Endothelial cell of umbilical vein (primary cell): ENCODE results near the gene CLIP4.

Experiments
- MYC ChIP-seq: IDR thresholded peaks from one replicate; pipeline ENCODE4 v1.6.1; 2011; ENCODE audit warnings: mild to moderate bottlenecking, low read depth, low read length
- POLR2A ChIP-seq: IDR thresholded peaks from 2 replicates; pipeline ENCODE4 v1.6.1; 2012; ENCODE audit warnings: low read depth, mild to moderate bottlenecking, control low read depth, low read length
- TF ChIP-seq, protein P1 (sequence below), 2 donors: IDR thresholded peaks; 1 replicate in 1 of 2; 2 replicates in 1 of 2; pipeline ENCODE4 v1.5.1; 2011; ENCODE audit warnings: low read length in 2 of 2, mild to moderate bottlenecking in 2 of 2, moderate library complexity in 2 of 2, control low read depth in 1 of 2, inconsistent platforms in 1 of 2, low read depth in 1 of 2; ENCODE audit not compliant: insufficient read depth in 1 of 2; ENCODE audit errors: extremely low read depth in 1 of 2

GRCh38 chr2:29189052-29189451, 73.8 kb downstream of the CLIP4 start:
- TF ChIP-seq POLR2A (no peak), MYC (no peak)
- TF ChIP-seq, protein P1, sequence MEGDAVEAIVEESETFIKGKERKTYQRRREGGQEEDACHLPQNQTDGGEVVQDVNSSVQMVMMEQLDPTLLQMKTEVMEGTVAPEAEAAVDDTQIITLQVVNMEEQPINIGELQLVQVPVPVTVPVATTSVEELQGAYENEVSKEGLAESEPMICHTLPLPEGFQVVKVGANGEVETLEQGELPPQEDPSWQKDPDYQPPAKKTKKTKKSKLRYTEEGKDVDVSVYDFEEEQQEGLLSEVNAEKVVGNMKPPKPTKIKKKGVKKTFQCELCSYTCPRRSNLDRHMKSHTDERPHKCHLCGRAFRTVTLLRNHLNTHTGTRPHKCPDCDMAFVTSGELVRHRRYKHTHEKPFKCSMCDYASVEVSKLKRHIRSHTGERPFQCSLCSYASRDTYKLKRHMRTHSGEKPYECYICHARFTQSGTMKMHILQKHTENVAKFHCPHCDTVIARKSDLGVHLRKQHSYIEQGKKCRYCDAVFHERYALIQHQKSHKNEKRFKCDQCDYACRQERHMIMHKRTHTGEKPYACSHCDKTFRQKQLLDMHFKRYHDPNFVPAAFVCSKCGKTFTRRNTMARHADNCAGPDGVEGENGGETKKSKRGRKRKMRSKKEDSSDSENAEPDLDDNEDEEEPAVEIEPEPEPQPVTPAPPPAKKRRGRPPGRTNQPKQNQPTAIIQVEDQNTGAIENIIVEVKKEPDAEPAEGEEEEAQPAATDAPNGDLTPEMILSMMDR (IDR thresholded peaks at IDR 0.05; ENCODE audit: extremely low read depth in 1 of 2, insufficient read depth in 1 of 2, low read depth in 1 of 2, low read length in 2 of 2) = no peak
